NCI-H748 (cell line): ENCODE results near the gene STYXL1.
"Not testable (repeated sequence)": the region's sequence is repeated elsewhere in the genome, so short reads cannot be mapped to it uniquely, and the experiment has no call there.

Experiments
- DNase-seq: peaks from one replicate; lab custom pipeline; 2025; ENCODE audit not compliant: unreplicated experiment; lab: John Stamatoyannopoulos, UW

STYXL1 gene

DNA sequence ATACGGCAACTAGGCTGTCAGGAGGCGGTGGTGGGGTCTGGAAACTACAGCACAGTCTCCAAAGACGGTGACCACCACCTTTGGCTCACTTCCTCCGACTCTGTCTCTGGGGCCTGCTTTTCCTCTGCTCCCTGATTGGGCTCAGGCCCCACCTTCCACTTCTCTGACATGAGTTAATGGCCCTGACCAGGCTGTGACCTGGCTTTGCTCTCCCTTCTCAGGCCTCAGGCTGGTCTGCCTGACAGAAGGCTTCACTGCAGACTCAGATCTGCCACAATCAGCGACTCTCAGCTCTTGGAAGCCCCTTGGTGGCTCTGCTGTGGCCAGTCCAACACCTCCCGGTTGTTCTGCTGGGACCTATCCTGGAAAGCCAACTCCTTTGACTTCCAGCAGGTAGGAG lies 7.7 kb downstream of the STYXL1 start:
- DNase-seq = no peak

DNA sequence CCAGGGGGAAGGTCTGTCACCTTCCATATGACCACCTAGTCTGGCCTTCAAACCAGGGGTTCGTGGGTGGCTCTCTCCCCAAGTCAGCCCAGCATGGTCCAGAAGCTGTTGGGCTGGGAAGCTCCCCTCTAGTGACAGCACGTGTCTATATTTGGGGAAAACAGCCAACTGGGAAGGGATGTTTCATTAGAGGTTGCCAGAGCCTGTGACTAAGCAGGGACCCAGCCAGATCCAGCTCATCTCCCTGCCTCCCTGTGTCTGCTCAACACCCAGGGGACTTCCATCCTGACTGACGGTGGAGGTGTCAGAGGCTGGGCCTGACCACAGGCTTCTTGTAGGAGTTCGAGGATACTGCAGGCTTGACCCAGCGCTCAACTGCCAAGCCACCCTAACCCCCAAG lies 10.5 kb downstream of the STYXL1 start:
- no peak for DNase-seq

DNA sequence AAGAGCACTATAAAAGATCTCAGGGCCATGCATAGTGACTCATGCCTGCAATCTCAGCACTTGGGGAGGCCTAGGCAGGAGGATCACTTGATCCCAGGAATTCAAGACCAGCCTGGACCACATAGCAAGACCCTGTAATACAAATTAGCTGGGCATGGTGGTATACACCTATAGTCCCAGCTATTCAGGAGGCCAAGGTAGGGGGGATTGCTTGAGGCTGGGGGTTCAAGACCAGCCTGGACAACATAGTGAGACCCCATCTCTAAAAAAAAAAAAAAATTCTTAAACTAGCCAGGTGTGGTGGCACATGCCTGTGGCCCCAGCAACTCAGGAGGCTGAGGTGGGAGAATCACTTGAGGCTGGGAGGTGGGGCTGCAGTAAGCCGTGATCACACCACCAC lies 15.8 kb downstream of the STYXL1 start:
- DNase-seq = no peak

DNA sequence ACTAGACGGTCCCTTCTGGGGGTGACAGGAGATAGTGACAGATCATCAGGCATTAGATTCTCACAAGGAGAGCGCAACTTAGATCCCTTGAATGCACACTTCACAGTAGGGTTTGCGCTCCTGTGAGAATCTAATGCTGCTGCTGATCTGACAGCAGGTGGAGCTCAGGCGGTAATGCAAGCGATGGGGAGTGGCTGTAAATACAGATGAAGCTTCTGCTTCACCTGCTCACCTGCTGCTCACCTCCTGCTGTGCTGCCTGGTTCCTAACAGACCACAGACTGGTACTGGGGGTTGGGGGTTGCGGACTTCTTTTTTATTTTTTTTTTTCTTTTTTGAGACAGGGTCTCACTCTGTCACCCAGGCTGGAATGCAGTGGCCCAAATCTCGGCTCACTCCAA lies 18.1 kb downstream of the STYXL1 start:
- peak; percentile 61 for DNase-seq

DNA sequence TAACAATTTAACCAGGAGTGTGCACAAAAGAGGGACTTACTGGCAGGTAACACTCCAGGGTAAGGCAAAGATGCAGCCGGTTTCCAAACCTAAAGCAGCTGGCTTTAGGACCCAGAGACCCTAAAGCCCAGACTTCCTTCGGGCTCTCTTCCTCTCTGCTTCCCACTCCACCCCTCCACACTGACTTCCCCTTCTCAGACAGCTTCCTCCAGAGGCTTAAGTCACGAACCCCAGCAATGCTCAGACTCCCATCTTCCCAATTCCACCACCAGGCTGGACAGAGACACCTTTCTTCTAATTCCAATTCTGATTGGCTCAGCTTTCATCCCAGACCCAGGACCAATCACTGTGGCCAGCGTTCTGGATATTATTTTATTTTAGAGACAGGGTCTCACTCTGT lies 24.8 kb downstream of the STYXL1 start:
- no peak for DNase-seq

DNA sequence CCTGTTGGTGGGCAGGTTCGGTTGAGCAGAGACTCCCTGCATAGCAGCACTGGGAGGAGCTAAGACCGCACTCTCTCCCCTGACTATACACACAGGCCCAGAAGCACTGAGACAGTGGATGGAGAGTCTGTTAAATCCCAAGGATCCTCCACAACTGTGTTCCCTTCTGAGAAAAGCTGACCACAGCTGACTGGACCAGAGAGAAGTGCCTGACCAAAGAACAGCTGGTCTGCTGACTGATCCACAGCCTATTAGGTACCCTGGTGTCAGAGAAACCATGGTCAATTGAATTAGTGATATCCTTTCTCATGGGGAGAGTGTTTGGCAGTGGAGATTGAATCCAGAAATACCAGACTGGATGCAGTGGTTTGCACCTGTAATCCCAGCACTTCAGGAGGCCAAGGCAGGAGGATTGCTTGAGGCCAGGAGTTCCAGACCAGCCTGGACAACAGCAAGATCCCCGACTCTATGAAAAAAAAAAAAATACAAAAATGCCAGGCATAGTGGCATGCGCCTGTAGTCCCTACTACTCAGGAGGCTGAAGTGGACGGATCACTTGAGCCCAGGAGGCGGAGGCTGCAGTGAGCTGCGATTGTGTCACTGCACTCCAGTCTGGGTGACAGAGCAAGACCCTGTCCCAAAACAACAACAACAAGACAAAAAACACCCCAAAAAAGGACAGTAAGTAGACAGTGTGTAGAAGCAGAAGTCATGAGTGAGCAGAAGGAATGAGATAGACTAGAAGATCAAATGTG lies 25.6 kb downstream of the STYXL1 start:
- no peak for DNase-seq

DNA sequence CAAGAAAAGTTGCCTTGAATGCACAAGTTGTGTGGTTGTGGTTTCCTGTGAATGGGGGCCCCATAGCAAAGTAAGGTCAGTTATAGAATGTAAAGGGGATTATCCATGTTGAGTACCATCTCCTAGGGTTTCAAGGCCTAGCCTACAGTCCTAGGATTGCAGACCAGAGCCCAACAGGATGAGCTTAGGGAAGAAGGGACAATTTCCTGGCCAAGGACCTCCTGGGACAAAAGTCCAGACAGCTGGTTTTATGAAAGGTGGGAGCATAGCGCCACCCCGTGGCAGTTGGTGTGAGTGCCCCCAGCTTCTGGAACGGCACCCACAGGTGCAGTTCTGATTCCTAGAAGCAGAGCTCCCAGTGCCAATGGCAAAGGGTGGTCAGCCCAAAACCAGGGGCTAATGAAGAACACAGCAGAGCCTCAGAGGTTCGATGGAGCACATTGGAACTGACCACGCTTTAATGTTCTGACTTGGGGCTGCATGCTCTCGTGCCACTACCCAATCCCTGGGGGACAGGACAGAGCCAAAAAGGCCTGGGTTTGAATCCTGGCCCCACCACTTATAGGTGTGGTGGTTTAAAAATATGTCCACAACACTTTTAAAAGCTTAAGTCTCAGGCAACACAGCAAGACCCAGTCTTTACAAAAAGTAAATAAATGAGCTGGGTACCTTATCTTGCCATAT lies 27.6 kb downstream of the STYXL1 start:
- peak; percentile 70 for DNase-seq

DNA sequence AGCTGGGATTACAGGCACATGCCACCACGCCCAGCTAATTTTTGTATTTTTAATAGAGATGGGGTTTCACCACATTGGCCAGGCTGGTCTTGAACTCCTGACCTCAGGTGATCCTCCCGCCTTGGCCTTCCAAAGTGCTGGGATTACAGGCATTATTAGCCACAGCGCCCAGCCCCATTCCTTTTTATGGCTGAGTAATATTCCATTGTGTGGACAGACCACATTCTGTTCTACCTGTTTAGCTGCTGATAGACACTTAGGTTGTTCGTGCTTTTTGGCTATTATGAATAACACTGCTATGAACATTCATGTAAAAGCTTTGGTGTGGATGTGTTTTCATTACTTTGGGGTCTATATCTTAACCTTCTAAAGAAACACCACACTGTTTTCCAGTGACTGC lies 29.3 kb downstream of the STYXL1 start:
- not testable (repeated sequence) for DNase-seq

DNA sequence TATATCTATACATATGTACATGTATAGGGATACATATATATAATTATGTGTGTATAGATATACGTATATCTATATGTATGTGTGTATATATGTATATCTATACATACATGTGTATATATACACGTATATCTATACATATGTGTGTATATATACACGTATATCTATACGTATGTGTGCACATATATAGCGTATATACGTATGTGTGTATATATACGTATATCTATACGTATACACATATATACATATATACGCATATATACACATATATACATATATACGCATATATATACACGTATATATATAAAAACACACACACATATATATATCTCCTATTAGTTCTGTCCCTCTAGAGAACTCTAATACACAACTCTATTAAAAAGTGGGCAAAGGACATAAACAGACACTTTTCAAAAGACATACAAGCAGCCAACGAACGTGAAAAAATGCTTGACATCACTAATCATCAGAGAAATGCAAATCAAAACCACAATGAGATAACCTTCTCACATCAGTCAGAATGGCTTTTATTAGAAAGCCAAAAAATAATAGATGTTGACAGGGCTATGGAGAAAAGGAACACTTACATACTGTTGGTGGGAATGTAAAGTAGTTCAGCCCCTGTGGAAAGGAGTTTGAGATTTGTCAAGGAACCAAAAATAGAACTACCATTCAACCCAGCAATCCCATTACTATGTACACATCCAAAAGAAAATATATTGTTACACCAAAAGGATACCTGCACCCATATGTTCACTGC lies 31.4 kb downstream of the STYXL1 start:
- no peak for DNase-seq

DNA sequence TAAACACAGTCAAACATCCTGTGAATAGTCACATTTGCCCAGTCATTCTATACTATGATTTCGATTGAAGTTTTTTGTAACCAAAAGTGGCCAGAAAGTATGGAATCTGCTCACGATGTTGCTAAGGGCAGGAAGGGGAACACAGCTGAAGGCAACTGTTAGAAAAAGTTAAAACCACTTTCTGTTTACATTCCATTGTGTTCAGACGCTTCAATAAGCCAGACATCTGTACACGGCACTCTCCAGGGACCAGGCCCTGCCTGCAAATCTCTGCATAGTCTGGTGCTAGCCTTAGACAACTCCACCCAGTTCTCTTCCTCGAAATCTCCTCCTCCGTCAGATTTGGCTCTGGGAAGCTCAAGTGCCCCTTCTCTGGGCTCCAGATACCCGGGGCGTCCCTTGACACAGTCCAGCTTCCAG lies 36.3 kb downstream of the STYXL1 start:
- no peak for DNase-seq

DNA sequence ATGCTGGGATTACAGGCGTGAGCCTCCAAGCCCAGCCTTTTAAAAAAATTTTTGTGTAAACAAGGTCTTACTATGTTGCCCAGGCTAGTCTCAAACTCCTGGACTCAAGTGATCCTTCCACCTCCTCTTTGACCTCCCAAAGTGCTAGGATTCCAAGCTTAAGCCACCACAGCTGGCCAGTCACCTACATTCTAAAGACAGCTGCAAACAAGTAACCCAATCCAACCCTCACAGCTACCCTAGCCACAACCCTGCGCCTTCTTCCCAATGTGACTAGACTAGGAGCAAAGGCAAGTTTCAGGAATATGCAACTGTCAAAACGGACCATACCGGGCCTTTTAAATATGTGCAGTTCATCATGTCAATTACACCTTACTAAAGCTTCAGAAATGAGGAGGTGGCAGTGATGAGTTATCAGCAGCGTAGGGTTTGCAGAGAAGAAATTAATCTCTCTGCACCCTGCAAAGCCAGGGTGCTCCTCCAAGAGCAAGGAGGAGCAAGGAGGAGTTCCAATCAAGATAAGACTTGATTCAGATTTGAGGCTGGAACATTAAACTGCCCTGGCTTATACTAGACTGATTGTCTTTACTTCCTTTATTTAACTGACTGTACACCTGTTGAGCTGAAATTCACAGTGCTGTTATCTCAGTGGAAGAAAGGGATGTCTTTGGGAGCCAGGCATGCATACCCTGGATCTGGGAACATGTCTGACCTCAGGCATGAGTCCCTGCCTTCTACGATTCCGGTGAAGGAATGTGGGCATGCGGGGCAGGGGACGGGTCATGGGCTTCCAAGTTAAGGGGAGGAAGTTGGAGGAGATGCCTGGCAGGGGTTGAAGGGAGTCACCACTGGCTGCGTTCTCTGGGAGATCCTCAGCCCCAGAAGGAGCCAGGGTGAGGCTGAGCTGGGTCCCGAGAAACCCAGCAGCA lies 37.9 kb downstream of the STYXL1 start:
- DNase-seq = no peak

DNA sequence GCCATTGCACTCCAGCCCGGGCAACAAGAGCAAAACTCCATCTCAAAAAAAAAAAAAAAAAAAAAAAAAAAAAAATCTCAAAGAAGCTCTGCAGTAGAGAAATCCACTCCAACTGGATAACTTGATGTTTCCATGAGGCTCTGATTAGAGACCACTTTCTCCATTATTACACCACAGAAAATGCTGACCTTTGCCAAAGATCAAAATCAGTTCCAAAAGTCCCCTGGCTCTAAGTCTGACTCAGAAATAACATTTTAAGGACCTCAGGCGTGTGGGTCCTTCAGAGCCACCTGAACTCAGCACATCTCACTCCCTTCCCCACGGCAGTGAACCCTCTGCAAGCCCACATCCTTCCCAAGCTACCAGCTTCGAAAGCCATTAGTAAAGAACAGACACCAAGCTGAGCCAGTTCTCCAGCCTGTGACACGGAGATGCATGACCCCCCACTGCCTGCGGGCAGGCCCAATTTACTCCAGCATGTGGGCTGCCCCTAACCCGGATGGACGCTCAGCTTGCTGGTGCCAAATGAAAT lies 39.6 kb downstream of the STYXL1 start:
- no peak for DNase-seq

DNA sequence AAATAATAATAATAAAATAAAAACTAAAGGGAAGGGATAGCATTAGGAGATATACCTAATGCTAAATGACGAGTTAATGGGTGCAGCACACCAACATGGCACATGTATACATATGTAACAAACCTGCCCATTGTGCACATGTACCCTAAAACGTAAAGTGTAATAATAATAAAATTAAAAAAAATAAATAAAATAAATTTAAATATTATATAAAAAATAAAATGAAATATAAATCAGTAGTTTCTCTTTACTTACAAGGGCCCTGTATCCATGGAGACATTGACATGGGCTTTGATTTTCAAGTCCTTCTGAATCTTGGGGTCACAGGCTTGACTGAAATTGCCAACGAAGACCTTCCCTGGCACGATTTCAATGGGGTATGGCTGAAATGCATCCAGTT lies 42.8 kb downstream of the STYXL1 start:
- not testable (repeated sequence) for DNase-seq

DNA sequence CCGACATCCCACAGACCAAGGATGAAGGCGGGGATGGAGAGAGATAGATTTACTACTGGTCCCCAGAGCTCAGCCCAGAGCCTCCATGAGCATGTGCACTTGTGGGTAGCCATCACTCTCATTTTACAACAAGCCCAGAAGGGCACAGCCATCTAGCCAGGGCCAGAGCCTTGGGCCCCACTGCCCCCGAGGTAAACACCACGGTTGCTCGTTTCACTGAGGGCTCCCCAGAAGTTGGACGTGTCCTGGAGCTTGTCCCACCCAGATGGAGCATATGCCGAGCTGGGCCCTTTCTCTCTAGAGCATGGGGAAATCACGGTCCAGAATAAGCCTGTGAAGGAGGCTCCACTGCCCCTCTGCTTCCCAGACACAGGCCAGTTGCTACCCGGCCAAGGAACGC lies 44.4 kb downstream of the STYXL1 start:
- DNase-seq = no peak

DNA sequence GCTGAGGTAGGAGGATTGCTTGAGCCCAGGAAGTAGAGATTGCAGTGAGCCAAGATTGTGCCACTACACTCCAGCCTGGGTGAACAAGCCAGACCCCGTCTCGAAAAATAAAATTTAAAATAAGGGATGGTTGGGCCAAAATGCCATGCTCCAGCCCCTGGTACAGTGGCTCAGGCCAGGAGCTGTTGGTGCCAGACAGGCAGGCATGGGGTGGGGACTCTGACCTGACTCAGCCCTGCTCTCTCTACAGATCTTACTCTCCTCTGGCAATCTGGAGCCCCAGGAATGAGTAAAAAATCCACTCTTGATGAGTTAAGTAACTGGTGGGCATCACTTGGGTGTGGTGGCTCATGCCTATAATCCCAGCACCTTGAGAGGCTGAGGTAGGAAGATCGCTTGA lies 45.0 kb downstream of the STYXL1 start:
- DNase-seq = no peak

DNA sequence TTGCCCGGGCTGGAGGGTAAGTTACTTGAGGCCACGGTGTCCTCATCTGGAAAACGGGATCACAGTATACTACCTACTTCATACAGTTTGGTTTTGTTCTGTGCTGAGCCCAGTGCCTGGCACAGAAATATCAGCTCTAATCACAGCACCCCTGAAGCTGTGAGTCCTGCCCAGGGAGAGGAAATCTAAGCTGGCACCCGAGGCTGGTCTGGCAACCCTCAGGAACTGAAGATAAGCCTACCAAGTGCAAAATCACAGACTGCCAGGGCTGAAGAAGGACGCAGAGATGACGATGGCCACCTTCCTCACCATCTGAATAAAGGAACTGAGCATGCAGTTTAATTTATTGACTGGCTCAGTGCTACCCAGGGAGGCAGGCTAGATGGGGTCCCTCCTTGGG lies 45.7 kb downstream of the STYXL1 start:
- DNase-seq = no peak

DNA sequence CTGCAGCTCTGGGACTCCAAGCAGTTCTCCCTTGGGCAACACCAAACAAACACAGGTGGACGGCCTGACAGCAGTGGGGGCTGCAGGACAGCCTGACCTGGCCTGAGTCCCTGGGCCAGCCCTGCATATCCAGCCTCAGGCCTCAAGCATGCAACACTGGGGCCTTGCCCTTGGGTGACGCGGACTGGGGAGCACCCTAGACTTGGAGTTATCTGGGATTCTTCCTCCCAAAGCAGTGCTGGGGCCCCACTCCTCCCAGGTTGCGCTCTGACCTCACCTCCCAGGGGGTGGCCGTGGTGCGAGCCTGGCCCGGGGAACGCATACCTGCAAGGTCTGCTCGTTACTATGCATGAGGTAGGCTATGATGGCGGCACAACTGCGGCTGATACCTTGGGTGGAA lies 47.2 kb downstream of the STYXL1 start:
- no peak for DNase-seq

DNA sequence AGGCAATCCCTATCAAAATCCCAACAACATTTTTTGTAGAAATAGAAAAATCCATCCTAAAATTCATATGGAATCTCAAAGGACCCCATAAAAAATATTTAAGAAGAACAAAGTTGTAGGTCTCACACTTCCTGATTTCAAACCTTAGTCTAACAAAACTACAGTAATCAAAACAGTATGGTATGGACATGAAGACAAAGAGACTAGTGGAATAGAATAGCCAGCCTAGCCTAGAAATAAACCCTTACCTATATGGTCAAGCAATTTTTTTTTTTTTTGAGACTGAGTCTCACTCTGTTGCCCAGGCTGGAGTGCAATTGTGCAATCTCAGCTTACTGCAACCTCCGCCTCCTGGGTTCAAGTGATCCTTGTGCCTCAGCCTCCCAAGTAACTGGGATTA lies 49.8 kb downstream of the STYXL1 start:
- no peak for DNase-seq

DNA sequence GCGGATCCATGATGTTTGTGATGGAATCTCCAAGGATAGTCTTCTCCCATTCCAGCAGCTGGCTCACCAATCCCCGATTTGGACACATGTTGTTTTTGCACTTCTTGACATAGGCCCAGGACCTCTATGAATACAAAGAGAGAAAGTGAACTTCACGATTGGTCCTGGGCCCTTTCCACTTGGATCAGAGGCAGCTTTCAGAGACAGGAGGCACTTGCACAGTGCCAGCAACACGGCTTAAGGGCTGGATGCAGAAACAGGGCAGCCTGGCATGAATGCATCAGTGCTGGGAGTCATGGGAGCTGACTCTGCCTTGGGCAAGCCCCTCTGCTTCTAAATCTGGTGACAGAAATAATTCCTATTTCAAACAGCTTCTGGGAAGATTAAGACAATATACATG lies 51.3 kb downstream of the STYXL1 start:
- no peak for DNase-seq

DNA sequence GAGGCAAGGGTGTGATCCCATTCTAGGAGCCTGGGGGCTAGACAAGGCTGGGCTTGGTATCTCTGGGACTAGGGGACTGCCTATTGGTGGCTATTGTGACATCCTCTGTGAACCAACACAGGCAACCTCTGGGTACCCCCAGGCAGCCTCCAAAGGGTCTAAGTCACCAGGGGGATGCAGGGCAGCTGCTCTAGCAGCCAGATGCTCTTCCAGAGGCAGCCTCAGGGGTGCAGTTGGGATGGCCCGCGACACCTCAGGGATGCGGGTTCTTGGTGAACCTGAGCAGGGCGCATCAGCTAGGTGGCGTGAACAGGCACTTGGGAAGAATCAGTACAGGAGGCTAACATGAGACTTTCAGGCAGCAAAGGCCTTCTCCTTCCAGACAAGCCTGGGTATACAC lies 51.8 kb downstream of the STYXL1 start:
- DNase-seq = no peak

DNA sequence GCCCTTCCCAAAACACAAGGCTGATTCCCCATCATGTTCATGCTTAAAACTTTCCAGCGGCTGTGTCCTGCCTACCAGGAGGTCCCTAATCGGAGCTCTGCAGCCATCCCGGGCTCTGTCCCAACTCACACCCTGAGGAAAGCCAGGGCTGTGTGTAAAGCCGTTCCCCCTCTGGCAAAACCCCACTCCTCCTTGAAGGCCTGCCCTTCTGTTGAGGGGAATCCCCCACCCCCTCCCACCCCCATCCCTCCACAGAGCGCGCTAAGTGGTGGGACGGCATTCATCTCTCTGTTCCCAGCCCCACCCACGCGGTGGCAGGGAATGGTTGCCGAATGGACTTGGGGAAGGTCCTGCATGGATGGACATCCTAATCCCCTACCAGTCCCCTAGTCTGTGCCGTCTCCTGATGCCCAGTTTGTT lies 52.7 kb downstream of the STYXL1 start:
- peak; percentile 30 for DNase-seq
